Activated naive CD4-positive, alpha-beta T cell treated with anti-CD3 and anti-CD28 coated beads, Interleukin-2, amount 50 U/mL, for 24 hours (primary cell): ENCODE measurements around the gene MOCS2.

ENCODE experiments used
- H3K27ac Mint-ChIP-seq: one replicate; pipeline ENCODE4 v1.8.0; 2021; ENCODE audit warnings: mild to moderate bottlenecking, mixed read lengths
- H3K27me3 Mint-ChIP-seq: one replicate; pipeline ENCODE4 v1.8.0; 2021; ENCODE audit warnings: mixed read lengths
- H3K36me3 Mint-ChIP-seq: one replicate; pipeline ENCODE4 v1.8.0; 2021; ENCODE audit warnings: mixed read lengths
- H3K4me1 Mint-ChIP-seq: one replicate; pipeline ENCODE4 v1.8.0; 2021; ENCODE audit warnings: mixed read lengths
- H3K4me3 Mint-ChIP-seq: one replicate; pipeline ENCODE4 v1.8.0; 2021; ENCODE audit warnings: mild to moderate bottlenecking, mixed read lengths
- H3K9me3 Mint-ChIP-seq: one replicate; pipeline ENCODE4 v1.8.0; 2021; ENCODE audit warnings: mixed read lengths

The MOCS2 gene

DNA sequence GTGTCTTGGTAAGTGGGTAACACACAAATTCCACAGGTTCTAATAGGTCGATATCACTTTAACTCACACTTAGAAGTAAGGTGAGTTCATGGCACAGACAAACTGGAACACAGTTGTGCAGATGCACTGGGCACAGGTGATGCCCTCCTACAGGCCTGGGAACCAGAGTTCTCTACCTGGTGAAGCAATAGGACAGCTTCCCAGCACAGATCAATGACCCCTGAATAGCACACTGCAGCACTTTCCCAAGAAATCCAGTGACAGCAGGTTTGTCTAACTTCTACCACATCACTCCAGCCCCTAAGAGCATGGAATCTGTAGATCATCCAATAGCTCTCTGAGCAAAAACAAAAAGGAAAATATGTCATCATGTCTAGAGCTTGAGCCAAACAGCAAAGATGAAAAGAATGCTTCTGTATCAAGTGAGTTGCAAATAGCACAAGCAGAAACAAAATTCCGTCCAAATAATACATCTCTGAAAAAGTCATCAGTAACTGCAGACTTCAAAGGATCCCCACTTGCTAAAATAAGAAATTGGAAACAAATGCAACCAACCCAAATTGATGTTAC lies 33.5 kb downstream of the MOCS2 start:
- H3K4me3 Mint-ChIP-seq, result no peak overlapping the region
- H3K27me3 Mint-ChIP-seq, result no peaks in the 10 kb centered on the region
- no peaks in the 10 kb centered on the region for H3K9me3 Mint-ChIP-seq
- H3K27ac Mint-ChIP-seq, result no peak overlapping the region
- H3K4me1 Mint-ChIP-seq, result peaks cover 8% of the 10 kb centered on the region
- H3K36me3 Mint-ChIP-seq, result no peaks in the 10 kb centered on the region

DNA sequence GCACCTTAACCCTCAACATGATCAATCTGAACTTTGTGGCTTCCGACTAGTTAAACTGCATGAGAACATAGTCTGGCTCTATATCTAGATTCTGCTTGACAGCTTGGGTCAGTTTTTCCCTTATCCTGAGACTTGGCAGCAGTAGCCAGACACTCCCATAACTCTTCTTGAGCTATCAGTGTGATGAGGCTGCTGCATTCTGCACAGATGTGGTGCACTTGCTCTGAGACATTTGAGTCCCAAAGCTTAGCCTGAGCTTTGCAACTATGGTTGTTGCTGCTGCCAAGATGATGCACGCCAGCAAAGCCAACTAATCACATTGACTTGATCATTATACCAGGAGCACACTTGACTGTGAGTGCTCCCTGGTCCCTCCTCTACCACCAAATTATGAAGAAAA lies 36.2 kb downstream of the MOCS2 start:
- Mint-ChIP-seq H3K27me3 (no peaks in the 10 kb centered on the region), H3K27ac (no peak overlapping the region), H3K9me3 (no peaks in the 10 kb centered on the region), H3K36me3 (no peaks in the 10 kb centered on the region), H3K4me1 (peaks cover 12% of the 10 kb centered on the region), H3K4me3 (no peak overlapping the region)

DNA sequence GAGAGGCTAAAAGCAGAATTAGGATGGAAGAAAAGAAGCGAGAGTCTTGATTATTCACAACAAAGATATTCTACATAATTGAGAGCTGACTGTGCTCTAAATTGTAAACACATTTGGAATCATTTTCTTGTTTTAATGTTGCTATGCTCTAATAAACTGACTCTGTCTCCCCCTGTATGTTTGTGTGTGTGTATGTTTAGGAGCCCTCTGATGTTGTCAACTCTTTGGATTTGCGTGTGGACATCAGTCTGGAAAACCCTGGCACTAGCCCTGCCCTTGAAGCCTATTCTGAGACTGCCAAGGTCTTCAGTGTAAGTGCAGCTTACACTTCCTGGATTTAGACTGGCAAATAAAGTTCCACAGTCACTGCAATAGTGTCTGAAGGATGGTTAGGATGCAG lies 37.8 kb downstream of the MOCS2 start:
- Mint-ChIP-seq H3K27ac (no peak overlapping the region), H3K9me3 (no peaks in the 10 kb centered on the region), H3K27me3 (no peaks in the 10 kb centered on the region), H3K4me3 (no peak overlapping the region), H3K4me1 (peaks cover 12% of the 10 kb centered on the region), H3K36me3 (no peaks in the 10 kb centered on the region)

DNA sequence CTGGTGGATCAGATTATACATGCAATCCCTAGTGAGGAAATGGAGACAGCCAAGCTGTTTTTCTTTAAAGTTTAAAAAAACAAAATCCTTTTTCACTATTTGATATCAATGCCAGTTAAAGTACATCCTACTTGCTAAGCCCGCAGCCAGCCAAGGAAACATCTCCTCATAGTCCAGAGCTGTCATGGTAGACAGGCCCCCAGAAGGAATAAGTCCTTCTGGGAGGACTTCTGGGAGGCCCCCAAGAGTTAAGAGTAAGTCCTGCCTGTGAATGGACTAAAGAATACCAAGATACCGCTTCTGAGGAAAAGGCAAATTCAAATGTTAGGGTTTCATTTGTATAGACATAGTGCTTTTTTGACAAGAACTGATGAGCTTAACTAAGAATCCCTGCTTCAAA lies 38.3 kb downstream of the MOCS2 start:
- Mint-ChIP-seq H3K4me1 (peaks cover 12% of the 10 kb centered on the region), H3K36me3 (no peaks in the 10 kb centered on the region), H3K9me3 (no peaks in the 10 kb centered on the region), H3K27ac (no peak overlapping the region), H3K4me3 (no peak overlapping the region), H3K27me3 (no peaks in the 10 kb centered on the region)

DNA sequence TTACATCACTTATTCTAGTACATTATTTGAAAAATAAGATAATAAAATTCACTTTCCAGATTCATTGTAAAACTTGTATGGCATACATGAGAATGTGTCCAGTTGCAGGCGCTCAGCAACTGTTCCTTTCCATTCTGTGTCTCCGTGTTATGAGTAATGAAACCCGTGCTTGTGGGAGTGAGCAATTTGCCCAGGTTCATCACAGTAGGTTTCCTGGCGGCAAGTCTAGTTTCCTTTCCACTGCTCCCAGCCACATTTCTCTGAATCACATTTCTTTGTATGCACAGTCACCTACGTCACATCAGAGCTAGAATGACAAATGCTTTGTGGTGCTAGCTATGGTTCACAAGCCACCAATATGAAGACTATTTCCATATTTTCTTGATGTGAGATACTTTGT lies 39.9 kb downstream of the MOCS2 start:
- H3K9me3 Mint-ChIP-seq, result no peaks in the 10 kb centered on the region
- no peaks in the 10 kb centered on the region for H3K36me3 Mint-ChIP-seq
- H3K4me1 Mint-ChIP-seq, result peaks cover 12% of the 10 kb centered on the region
- no peaks in the 10 kb centered on the region for H3K27me3 Mint-ChIP-seq
- H3K27ac Mint-ChIP-seq, result peak overlapping the region; percentile 81
- no peak overlapping the region for H3K4me3 Mint-ChIP-seq

DNA sequence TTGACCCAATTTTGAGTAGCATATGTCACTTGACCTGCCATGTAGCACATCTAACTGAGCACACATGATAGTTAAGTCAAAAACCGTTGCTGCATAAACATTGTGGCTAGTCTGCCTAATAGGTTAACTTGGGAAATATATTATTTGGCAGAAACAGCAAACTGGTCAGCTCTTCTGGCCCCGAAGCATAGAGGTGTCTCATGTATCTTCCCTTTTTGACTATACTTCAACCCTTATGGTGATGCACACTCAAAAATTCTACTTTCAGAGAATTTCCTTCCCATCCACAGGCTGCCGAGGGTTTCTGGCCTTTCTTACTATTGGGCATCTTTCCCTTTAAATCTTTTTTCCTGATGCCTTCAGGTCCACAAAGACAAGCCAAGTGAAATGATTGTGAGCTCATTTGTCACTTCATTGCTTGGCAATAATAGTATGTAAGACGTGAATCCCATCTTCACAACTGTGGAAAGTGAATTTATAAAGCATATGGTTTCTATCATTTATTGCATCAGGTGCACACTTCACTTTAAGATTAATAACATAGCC lies 41.2 kb downstream of the MOCS2 start:
- Mint-ChIP-seq H3K9me3 (no peaks in the 10 kb centered on the region), H3K4me3 (no peak overlapping the region), H3K4me1 (peaks cover 12% of the 10 kb centered on the region), H3K27me3 (peaks cover under 1% of the 10 kb centered on the region), H3K36me3 (no peaks in the 10 kb centered on the region), H3K27ac (no peak overlapping the region)

DNA sequence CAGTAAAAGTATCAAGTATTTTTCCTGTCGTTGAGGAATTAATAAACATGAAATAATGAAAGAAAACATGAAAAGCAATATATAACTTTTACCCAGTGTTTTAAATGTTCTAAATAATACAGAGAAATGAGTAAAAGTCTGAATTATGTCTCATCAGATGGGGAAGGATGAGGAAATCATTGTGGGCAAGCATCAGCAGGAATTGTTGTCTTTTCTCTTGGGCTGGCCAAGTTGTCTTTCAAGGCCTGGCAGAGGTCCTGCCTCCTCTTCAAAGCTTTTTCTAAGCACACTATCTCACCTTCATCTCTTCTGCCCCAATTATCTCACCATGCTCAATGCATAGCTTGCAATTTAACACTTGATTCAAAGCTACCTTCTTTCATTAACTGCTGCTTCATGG lies 41.9 kb downstream of the MOCS2 start:
- Mint-ChIP-seq H3K27me3 (peaks cover 1% of the 10 kb centered on the region), H3K27ac (no peak overlapping the region), H3K4me3 (no peak overlapping the region), H3K9me3 (no peaks in the 10 kb centered on the region), H3K36me3 (no peaks in the 10 kb centered on the region), H3K4me1 (peaks cover 12% of the 10 kb centered on the region)

DNA sequence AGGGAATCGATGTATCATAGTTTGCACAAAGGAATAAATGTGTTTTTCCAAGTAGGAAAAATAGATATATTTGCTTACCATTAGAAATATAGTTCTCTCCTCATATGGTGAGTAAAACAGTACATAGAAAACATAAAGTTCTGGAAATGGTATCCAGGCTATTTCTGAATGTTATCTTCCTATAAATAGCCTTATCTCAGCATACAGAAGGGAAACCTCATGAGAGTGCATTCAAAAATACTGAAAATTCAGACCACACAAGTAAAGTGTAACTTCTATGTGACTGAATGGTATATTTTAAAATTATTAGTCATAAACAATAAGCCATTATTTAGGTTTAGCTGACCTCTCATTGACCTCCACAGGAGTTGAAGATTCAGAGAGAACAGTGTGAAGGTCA lies 43.5 kb downstream of the MOCS2 start:
- Mint-ChIP-seq H3K27ac (no peak overlapping the region), H3K27me3 (peaks cover 1% of the 10 kb centered on the region), H3K4me1 (peaks cover 12% of the 10 kb centered on the region), H3K4me3 (no peak overlapping the region), H3K9me3 (no peaks in the 10 kb centered on the region), H3K36me3 (no peaks in the 10 kb centered on the region)

DNA sequence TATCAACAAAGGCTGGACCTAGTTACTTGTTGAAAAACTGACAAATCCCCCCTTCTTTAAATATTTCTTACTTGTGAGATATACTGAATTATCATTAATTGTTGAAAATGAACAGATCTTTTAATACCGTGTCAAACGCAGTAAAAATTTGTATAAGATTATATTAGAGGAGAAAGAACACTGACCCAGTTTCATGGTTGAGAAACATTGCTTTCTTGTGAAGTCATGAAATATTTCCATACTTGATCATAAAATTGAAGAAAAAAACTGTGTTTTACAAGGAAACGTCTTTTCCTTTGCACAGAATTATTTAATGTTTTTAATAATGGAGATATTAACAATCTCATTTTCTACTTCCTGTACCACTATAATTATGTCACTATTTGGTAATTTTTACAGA lies 45.8 kb downstream of the MOCS2 start:
- no peak overlapping the region for H3K4me3 Mint-ChIP-seq
- no peaks in the 10 kb centered on the region for H3K4me1 Mint-ChIP-seq
- H3K9me3 Mint-ChIP-seq, result no peaks in the 10 kb centered on the region
- no peak overlapping the region for H3K27ac Mint-ChIP-seq
- H3K27me3 Mint-ChIP-seq, result peaks cover 1% of the 10 kb centered on the region
- H3K36me3 Mint-ChIP-seq, result no peaks in the 10 kb centered on the region

DNA sequence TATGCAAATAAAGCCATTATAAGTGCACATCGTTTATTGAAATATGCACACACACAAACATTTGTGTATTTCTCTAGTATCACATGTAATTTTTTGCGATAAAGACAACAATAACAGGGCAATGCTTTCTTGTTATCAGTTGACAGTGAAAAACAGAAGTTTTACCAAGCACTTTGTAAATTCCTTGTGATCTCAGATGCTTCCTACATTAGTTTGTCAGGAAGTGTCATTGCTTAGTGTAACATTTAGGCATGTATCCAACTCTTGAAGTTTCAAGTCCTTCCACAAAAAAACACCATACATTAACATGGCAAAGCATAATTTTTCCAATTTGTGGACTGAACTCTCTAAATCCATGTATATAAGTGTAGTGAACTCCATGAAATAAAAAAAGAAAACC lies 46.4 kb downstream of the MOCS2 start:
- H3K27me3 Mint-ChIP-seq, result peaks cover 3% of the 10 kb centered on the region

DNA sequence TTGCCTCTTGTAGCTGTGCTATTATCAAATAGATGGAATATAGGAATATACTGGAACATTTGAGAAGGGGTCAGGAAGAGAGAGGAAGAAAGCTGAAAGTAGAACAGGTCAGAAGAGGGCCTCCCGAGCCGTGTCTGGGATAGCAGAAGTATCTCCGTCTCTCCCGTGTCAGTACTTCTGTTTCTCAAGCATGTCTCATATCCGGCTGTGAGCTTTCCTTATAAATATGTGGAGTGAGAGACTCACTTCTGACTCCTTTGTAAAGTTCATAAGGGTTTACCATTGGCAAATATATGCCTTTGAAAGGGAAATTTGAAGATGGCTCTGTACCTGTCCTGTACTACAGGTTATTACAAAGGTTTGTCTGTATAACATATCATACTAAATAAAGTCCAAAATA lies 50.3 kb downstream of the MOCS2 start:
- H3K27me3 Mint-ChIP-seq, result peaks cover 4% of the 10 kb centered on the region

More for the DNA sequence above, 46.4 kb downstream of the MOCS2 start:
- Mint-ChIP-seq H3K4me3 (no peak overlapping the region), H3K27ac (no peak overlapping the region), H3K4me1 (no peaks in the 10 kb centered on the region), H3K36me3 (no peaks in the 10 kb centered on the region), H3K9me3 (no peaks in the 10 kb centered on the region)

DNA sequence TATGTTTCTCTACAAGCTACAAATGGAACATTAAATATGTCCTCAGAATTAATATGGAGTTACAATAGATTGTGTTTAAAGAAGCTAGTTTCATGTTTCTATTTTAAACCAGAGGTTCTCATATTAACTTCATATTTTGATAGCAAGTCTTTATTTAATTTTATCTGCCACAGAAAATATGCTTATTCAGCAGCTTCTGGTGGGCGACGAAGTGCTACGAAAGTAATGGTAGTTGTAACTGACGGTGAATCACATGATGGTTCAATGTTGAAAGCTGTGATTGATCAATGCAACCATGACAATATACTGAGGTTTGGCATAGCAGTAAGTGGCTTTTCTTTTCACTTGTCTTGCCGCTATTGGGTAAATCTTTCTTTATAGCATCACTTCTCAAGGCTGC lies 54.2 kb downstream of the MOCS2 start:
- H3K27ac Mint-ChIP-seq, result no peak overlapping the region
- H3K4me1 Mint-ChIP-seq, result no peaks in the 10 kb centered on the region
- no peak overlapping the region for H3K4me3 Mint-ChIP-seq
- no peaks in the 10 kb centered on the region for H3K9me3 Mint-ChIP-seq
- no peaks in the 10 kb centered on the region for H3K36me3 Mint-ChIP-seq
- peaks cover 2% of the 10 kb centered on the region for H3K27me3 Mint-ChIP-seq

More for the DNA sequence above, 50.3 kb downstream of the MOCS2 start:
- no peak overlapping the region for H3K27ac Mint-ChIP-seq
- no peaks in the 10 kb centered on the region for H3K9me3 Mint-ChIP-seq
- no peaks in the 10 kb centered on the region for H3K36me3 Mint-ChIP-seq
- H3K4me3 Mint-ChIP-seq, result no peak overlapping the region
- H3K4me1 Mint-ChIP-seq, result no peaks in the 10 kb centered on the region

DNA sequence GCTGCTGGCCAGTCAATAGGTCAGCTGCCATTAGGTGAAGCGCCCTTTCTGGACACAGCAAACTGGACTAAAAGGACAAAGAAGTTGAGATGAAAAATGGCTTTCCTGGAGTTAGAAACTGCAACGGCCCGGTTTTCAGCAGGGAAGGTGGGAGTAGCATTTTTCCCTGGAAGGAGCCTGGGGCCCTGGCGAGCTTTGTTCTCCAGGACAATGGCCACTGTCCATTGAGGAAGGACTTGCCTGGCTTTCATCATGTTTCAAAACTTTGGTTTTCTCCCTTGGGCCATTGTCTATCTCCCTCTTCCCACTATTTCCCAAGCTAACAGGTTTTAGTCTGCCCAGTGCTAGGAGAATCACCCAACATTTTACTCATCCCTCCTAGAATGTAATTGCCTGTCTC lies 56.2 kb downstream of the MOCS2 start:
- Mint-ChIP-seq H3K27me3 (peaks cover 2% of the 10 kb centered on the region), H3K4me1 (no peaks in the 10 kb centered on the region), H3K36me3 (no peaks in the 10 kb centered on the region), H3K27ac (no peak overlapping the region), H3K4me3 (no peak overlapping the region), H3K9me3 (no peaks in the 10 kb centered on the region)

DNA sequence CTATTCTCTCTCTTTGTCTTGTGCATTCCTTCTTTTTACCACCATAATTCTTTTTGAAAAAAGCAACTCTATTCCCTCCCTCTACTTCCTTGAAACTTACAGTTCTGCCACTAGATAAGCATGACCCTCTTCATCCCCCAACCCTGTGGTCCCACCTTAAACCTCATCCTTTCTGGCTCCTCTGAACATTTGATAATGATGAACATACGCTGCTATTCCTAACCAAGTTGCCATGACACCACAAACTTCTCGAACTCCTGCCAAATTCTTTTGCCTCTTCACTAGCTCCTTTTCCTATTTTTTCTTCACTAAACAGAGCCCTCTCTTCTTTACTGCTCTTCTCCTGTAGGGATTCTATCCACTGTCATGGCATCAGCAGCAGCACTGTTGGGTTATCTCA lies 57.1 kb downstream of the MOCS2 start:
- Mint-ChIP-seq H3K27me3 (no peaks in the 10 kb centered on the region), H3K36me3 (no peaks in the 10 kb centered on the region), H3K4me3 (no peak overlapping the region), H3K4me1 (no peaks in the 10 kb centered on the region), H3K27ac (no peak overlapping the region), H3K9me3 (no peaks in the 10 kb centered on the region)

DNA sequence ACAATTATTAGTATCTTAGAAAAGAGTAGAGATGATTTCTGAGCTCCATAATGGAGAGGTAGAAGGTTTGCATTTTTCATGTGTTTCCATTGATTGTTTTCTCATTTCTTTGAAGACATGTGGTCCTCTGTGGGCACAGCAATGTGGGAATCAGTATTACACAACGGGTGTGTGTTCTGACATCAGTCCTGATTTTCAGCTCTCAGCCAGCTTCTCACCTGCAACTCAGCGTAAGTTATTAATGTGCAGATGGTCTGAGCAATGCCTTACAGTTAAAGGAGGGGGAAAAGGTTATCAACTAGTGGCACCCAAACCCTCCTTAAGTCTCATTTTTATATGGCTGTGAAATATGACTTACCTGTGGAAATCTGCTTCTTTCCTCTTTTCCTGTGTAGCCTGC lies 61.3 kb downstream of the MOCS2 start:
- no peaks in the 10 kb centered on the region for H3K36me3 Mint-ChIP-seq
- no peaks in the 10 kb centered on the region for H3K9me3 Mint-ChIP-seq
- no peak overlapping the region for H3K4me3 Mint-ChIP-seq
- no peak overlapping the region for H3K27ac Mint-ChIP-seq
- no peaks in the 10 kb centered on the region for H3K27me3 Mint-ChIP-seq
- no peaks in the 10 kb centered on the region for H3K4me1 Mint-ChIP-seq
